Transverse colon (tissue), 3 donors: ENCODE measurements around the gene PLEKHJ1.

Experiments
- CTCF ChIP-seq, 5 experiments: fragments of 200-600 bp in 3 of 5; fragments of 450-650 bp in 2 of 5; sonication (generic) in 3 of 5; IDR thresholded peaks; 1 replicate in 2 of 5; 2 replicates in 3 of 5; pipeline ENCODE4 v1.5.1; 2016 to 2017; ENCODE audit warnings: antibody characterized with exemption in 5 of 5, inconsistent platforms in 3 of 5, mild to moderate bottlenecking in 2 of 5, moderate library complexity in 1 of 5
- POLR2A ChIP-seq: fragments of 450-650 bp; IDR thresholded peaks from one replicate; pipeline ENCODE4 v1.6.1; 2016; ENCODE audit warnings: antibody characterized with exemption, mild to moderate bottlenecking, moderate library complexity

- TF ChIP-seq CTCF (IDR thresholded peaks at IDR 0.05) = no peak
- TF ChIP-seq POLR2A = no peak
Observed at GRCh38 chr19:2239771-2240770, 3.9 kb upstream of the PLEKHJ1 start.
